ENCODE measurements around the gene RBM42.
"Not testable (repeated sequence)": the region's sequence is repeated elsewhere in the genome, so short reads cannot be mapped to it uniquely, and the experiment has no call there.

The RBM42 gene

GRCh38 chr19:35587321-35587720, 41.5 kb upstream of the RBM42 start:
- TF ChIP-seq CTCF (conservative IDR thresholded peaks at IDR 0.05; ENCODE audit: low read length) = no peak
- no peak for TF ChIP-seq EZH2phosphoT487 (IDR thresholded peaks at IDR 0.05; ENCODE audit: borderline replicate concordance)
- Histone ChIP-seq H3K4me2 (ENCODE audit: low read depth, low read length, poor library complexity, severe bottlenecking) (no peak overlapping the region), H3K9ac (ENCODE audit: low read depth, low read length, poor library complexity, severe bottlenecking) (no peak overlapping the region), H3K27me3 (ENCODE audit: insufficient read depth, low read length, poor library complexity, severe bottlenecking) (no peaks in the 10 kb centered on the region), H2AFZ (ENCODE audit: low read length) (no peak overlapping the region), H3K36me3 (ENCODE audit: insufficient read depth, low read length) (no peaks in the 10 kb centered on the region), H3K79me2 (ENCODE audit: insufficient read depth, low read length) (no peaks in the 10 kb centered on the region), H3K4me3 (ENCODE audit: low read length, poor library complexity, severe bottlenecking) (no peak overlapping the region), H3K4me1 (ENCODE audit: insufficient read depth, low read length, poor library complexity, severe bottlenecking) (no peaks in the 10 kb centered on the region), H3K9me3 (ENCODE audit: insufficient read depth, low read depth, low read length) (no peaks in the 10 kb centered on the region), H3K9me2 (replicated peaks; ENCODE audit: low read depth, low read length) (no peaks in the 10 kb centered on the region), H4K20me1 (ENCODE audit: insufficient read depth, low read length, poor library complexity, severe bottlenecking) (no peaks in the 10 kb centered on the region), H3F3A (ENCODE audit: low read depth) (no peaks in the 10 kb centered on the region)

GRCh38 chr19:35590875-35591274, 38.0 kb upstream of the RBM42 start:
- no peaks in the 10 kb centered on the region for H3K9me3 ChIP-seq (ENCODE audit: insufficient read depth, low read depth, low read length)
- H2AFZ ChIP-seq (ENCODE audit: low read length) = no peak overlapping the region
- no peaks in the 10 kb centered on the region for H4K20me1 ChIP-seq (ENCODE audit: insufficient read depth, low read length, poor library complexity, severe bottlenecking)
- no peaks in the 10 kb centered on the region for H3K36me3 ChIP-seq (ENCODE audit: insufficient read depth, low read length)
- H3K4me3 ChIP-seq (ENCODE audit: low read length, poor library complexity, severe bottlenecking) = no peak overlapping the region
- H3K9ac ChIP-seq (ENCODE audit: low read depth, low read length, poor library complexity, severe bottlenecking) = no peak overlapping the region
- H3K27me3 ChIP-seq (ENCODE audit: insufficient read depth, low read length, poor library complexity, severe bottlenecking) = no peaks in the 10 kb centered on the region
- TF ChIP-seq EZH2phosphoT487 (IDR thresholded peaks at IDR 0.05; ENCODE audit: borderline replicate concordance) = no peak
- H3K9me2 ChIP-seq (replicated peaks; ENCODE audit: low read depth, low read length) = no peaks in the 10 kb centered on the region
- H3K79me2 ChIP-seq (ENCODE audit: insufficient read depth, low read length) = no peaks in the 10 kb centered on the region
- no peaks in the 10 kb centered on the region for H3F3A ChIP-seq (ENCODE audit: low read depth)
- H3K4me1 ChIP-seq (ENCODE audit: insufficient read depth, low read length, poor library complexity, severe bottlenecking) = no peaks in the 10 kb centered on the region
- no peak overlapping the region for H3K4me2 ChIP-seq (ENCODE audit: low read depth, low read length, poor library complexity, severe bottlenecking)

DNA sequence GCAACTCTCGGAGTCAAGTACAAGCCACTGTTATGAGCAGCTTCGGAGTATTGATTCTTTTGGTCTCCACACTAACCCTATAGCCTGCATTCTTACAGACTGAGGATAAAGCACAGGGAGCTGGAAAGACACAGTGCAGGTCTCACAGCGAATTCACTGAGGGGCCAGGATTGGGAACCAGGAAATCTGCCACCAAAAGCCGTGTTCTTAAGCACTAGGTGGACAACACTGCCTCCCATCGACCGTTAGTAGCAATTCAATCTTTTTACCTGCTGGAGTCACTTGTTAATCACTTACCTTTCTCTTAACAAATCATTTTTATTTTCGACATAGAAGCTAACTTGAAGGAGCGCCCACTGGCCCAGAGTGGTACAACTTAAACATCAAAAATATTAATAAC, 36.6 kb upstream of the RBM42 start:
- Histone ChIP-seq H3K4me1 (ENCODE audit: insufficient read depth, low read length, poor library complexity, severe bottlenecking) (no peaks in the 10 kb centered on the region), H3F3A (ENCODE audit: low read depth) (no peaks in the 10 kb centered on the region), H3K4me2 (ENCODE audit: low read depth, low read length, poor library complexity, severe bottlenecking) (no peak overlapping the region), H3K9me3 (ENCODE audit: insufficient read depth, low read depth, low read length) (no peaks in the 10 kb centered on the region), H2AFZ (ENCODE audit: low read length) (peak overlapping the region; percentile 68; the same call in 1 of the 2 replicates), H3K79me2 (ENCODE audit: insufficient read depth, low read length) (no peaks in the 10 kb centered on the region), H3K4me3 (ENCODE audit: low read length, poor library complexity, severe bottlenecking) (no peak overlapping the region), H3K27me3 (ENCODE audit: insufficient read depth, low read length, poor library complexity, severe bottlenecking) (no peaks in the 10 kb centered on the region), H3K9me2 (replicated peaks; ENCODE audit: low read depth, low read length) (no peaks in the 10 kb centered on the region), H3K36me3 (ENCODE audit: insufficient read depth, low read length) (no peaks in the 10 kb centered on the region), H3K9ac (ENCODE audit: low read depth, low read length, poor library complexity, severe bottlenecking) (no peak overlapping the region), H4K20me1 (ENCODE audit: insufficient read depth, low read length, poor library complexity, severe bottlenecking) (no peaks in the 10 kb centered on the region)
- peak; percentile 67 for TF ChIP-seq CTCF (conservative IDR thresholded peaks at IDR 0.05; ENCODE audit: low read length)
- no peak for TF ChIP-seq EZH2phosphoT487 (IDR thresholded peaks at IDR 0.05; ENCODE audit: borderline replicate concordance)

- H3K9me3 ChIP-seq (ENCODE audit: insufficient read depth, low read depth, low read length) = not testable (repeated sequence)
These were observed 33.8 kb upstream of the RBM42 start for GRCh38 chr19:35595026-35595425.

More at GRCh38 chr19:35595026-35595425, 33.8 kb upstream of the RBM42 start:
- H3K36me3 ChIP-seq (ENCODE audit: insufficient read depth, low read length); H3K9me2 ChIP-seq (replicated peaks; ENCODE audit: low read depth, low read length); H3K27me3 ChIP-seq (ENCODE audit: insufficient read depth, low read length, poor library complexity, severe bottlenecking); H3K4me2 ChIP-seq (ENCODE audit: low read depth, low read length, poor library complexity, severe bottlenecking); H3F3A ChIP-seq (ENCODE audit: low read depth); H3K4me3 ChIP-seq (ENCODE audit: low read length, poor library complexity, severe bottlenecking); H3K9ac ChIP-seq (ENCODE audit: low read depth, low read length, poor library complexity, severe bottlenecking); H2AFZ ChIP-seq (ENCODE audit: low read length); H3K79me2 ChIP-seq (ENCODE audit: insufficient read depth, low read length); H3K4me1 ChIP-seq (ENCODE audit: insufficient read depth, low read length, poor library complexity, severe bottlenecking); H4K20me1 ChIP-seq (ENCODE audit: insufficient read depth, low read length, poor library complexity, severe bottlenecking): not testable (repeated sequence)

All from Loucy (cell line).